HEK293 (cell line): ENCODE results near the gene PHAF1.

Experiments
- CTCF ChIA-PET: fragments of 350-600 bp; formaldehyde crosslinking; extraction: SDS; loops from one replicate; lab custom pipeline; 2021; ENCODE audit warnings: antibody characterized with exemption; lab: Yijun Ruan, JAX
- POLR2A ChIA-PET: fragments of 300-600 bp; formaldehyde crosslinking; extraction: SDS; loops from one replicate; lab custom pipeline; 2020; ENCODE audit warnings: antibody characterized with exemption, inconsistent platforms; lab: Yijun Ruan, JAX
- H3K27ac ChIP-seq: fragments of 200-500 bp; sonication (Bioruptor generic); 2 replicates; pipeline ENCODE4 v1.5.1; 2014; ENCODE audit warnings: low read depth, low read length, control low read depth, inconsistent platforms; ENCODE audit errors: extremely low read depth
- H3K36me3 ChIP-seq, 2 experiments: fragments of 200-500 bp in 1 of 2; sonication (Bioruptor generic) in 1 of 2; 1 replicate in 1 of 2; 2 replicates in 1 of 2; pipeline ENCODE4 v1.5.1; 2014 to 2017; ENCODE audit warnings: inconsistent platforms in 2 of 2, low read length in 2 of 2; ENCODE audit not compliant: control insufficient read depth in 2 of 2, insufficient read depth in 1 of 2
- H3K4me1 ChIP-seq: fragments of 200-500 bp; sonication (Bioruptor generic); 2 replicates; pipeline ENCODE4 v1.5.1; 2014; ENCODE audit warnings: mild to moderate bottlenecking, low read length, inconsistent platforms; ENCODE audit not compliant: control insufficient read depth, insufficient read depth
- H3K4me3 ChIP-seq: 2 replicates; pipeline ENCODE4 v1.5.1; 2011; ENCODE audit warnings: low read depth, mild to moderate bottlenecking, control low read depth, low read length, moderate library complexity
- H3K9me3 ChIP-seq: fragments of 200-500 bp; sonication (Bioruptor generic); 2 replicates; pipeline ENCODE4 v1.5.1; 2014; ENCODE audit warnings: low read depth, low read length, inconsistent platforms; ENCODE audit not compliant: control insufficient read depth, insufficient read depth
- GLIS2 ChIP-seq: fragments of 450-650 bp; formaldehyde crosslinking; IDR thresholded peaks from 2 replicates; pipeline ENCODE4 v1.5.1; 2016; ENCODE audit warnings: missing biosample characterization, missing genetic modification characterization
- KLF7 ChIP-seq: fragments of 450-650 bp; formaldehyde crosslinking; IDR thresholded peaks from 2 replicates; pipeline ENCODE4 v1.5.1; 2016; ENCODE audit warnings: missing biosample characterization, missing genetic modification characterization, borderline replicate concordance
- PATZ1 ChIP-seq: fragments of 450-650 bp; formaldehyde crosslinking; IDR thresholded peaks from 2 replicates; pipeline ENCODE4 v1.5.1; 2016; ENCODE audit warnings: missing biosample characterization, missing genetic modification characterization
- ZNF324 ChIP-seq: fragments of 450-650 bp; formaldehyde crosslinking; IDR thresholded peaks from 2 replicates; pipeline ENCODE4 v1.5.1; 2016; ENCODE audit warnings: missing biosample characterization, missing genetic modification characterization
- ZNF362 ChIP-seq: fragments of 450-650 bp; formaldehyde crosslinking; IDR thresholded peaks from 2 replicates; pipeline ENCODE4 v1.5.1; 2016; ENCODE audit warnings: missing biosample characterization, missing genetic modification characterization
- ZNF518A ChIP-seq: fragments of 450-650 bp; formaldehyde crosslinking; conservative IDR thresholded peaks from 2 replicates; pipeline ENCODE4 v1.5.1; 2016; ENCODE audit warnings: low read depth, missing biosample characterization, missing genetic modification characterization
- ZNF624 ChIP-seq: fragments of 450-650 bp; formaldehyde crosslinking; IDR thresholded peaks from 2 replicates; pipeline ENCODE4 v1.5.1; 2017; ENCODE audit warnings: missing biosample characterization, missing genetic modification characterization
- ZNF747 ChIP-seq: fragments of 450-650 bp; formaldehyde crosslinking; IDR thresholded peaks from 2 replicates; pipeline ENCODE4 v1.5.1; 2016; ENCODE audit warnings: missing biosample characterization, missing genetic modification characterization
- TF ChIP-seq, protein P1 (sequence below): fragments of 450-650 bp; formaldehyde crosslinking; conservative IDR thresholded peaks from 2 replicates; pipeline ENCODE4 v1.5.1; 2016; ENCODE audit warnings: low read depth, missing biosample characterization, missing genetic modification characterization
- TF ChIP-seq, protein P2 (sequence below): fragments of 450-650 bp; formaldehyde crosslinking; IDR thresholded peaks from 2 replicates; pipeline ENCODE4 v1.5.1; 2017; ENCODE audit warnings: missing biosample characterization, missing genetic modification characterization

The PHAF1 gene

DNA sequence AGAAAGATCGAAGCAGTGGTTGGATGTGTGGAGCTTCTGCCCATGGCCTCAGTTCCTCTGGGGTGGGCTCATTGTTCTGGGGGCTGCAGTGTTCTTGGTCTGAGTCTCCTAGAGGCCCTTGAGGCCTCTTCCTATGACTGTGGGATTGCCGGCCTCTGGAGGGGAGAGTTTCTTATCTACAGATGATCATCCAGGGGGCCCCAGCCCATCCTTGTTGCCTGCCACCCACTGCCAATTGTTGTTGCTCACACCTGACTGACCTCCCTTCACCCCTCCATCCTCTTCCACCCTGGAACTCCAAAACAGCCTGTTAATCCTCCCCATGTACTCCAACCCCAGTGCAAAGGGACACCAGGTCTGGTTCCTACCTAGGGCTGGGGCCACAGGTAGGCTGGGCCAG, 35.2 kb downstream of the PHAF1 start (continued):
- TF ChIP-seq ZNF362 (tag by site-specific recombination) (no peak), ZNF747 (tag by site-specific recombination) (no peak), GLIS2 (tag by site-specific recombination) (no peak), ZNF324 (tag by site-specific recombination) (no peak)
- TF ChIP-seq, protein P1, sequence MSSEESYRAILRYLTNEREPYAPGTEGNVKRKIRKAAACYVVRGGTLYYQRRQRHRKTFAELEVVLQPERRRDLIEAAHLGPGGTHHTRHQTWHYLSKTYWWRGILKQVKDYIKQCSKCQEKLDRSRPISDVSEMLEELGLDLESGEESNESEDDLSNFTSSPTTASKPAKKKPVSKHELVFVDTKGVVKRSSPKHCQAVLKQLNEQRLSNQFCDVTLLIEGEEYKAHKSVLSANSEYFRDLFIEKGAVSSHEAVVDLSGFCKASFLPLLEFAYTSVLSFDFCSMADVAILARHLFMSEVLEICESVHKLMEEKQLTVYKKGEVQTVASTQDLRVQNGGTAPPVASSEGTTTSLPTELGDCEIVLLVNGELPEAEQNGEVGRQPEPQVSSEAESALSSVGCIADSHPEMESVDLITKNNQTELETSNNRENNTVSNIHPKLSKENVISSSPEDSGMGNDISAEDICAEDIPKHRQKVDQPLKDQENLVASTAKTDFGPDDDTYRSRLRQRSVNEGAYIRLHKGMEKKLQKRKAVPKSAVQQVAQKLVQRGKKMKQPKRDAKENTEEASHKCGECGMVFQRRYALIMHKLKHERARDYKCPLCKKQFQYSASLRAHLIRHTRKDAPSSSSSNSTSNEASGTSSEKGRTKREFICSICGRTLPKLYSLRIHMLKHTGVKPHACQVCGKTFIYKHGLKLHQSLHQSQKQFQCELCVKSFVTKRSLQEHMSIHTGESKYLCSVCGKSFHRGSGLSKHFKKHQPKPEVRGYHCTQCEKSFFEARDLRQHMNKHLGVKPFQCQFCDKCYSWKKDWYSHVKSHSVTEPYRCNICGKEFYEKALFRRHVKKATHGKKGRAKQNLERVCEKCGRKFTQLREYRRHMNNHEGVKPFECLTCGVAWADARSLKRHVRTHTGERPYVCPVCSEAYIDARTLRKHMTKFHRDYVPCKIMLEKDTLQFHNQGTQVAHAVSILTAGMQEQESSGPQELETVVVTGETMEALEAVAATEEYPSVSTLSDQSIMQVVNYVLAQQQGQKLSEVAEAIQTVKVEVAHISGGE (tag by site-specific recombination), result no peak
- TF ChIP-seq, all 188 proteins: peak for 0

DNA sequence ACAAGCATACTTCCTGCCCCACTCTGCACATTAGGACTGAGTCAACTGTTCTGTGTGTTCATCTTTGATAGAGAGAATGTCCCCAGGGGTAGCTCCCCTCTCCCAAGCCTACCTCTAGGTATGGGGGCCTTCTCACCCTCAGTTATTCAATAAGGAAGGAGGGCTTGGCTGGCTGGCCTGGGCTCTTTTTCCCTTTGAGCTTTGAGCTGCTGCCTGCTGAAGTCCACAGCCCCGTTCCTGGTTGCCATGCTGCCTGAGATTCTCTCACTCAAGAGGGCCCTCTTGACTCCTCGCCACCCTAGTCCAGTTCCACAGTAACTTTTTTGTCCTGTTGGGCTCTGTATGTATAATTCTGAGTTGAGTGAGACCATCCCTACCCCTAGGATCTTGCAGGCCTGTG, 36.0 kb downstream of the PHAF1 start:
- ChIA-PET CTCF (interaction anchor here (3.1 kb wide), 1 partner anchor 10 kb away, joined by 10 read pairs; no protein-coding TSS in a partner anchor), POLR2A (no interaction called here)
- Histone ChIP-seq H3K36me3 (peaks cover 8 to 88% of the 10 kb centered on the region in 2 experiments; a peak in 2 of 3 replicates), H3K27ac (no peak overlapping the region), H3K9me3 (no peaks in the 10 kb centered on the region), H3K4me1 (no peaks in the 10 kb centered on the region), H3K4me3 (no peak overlapping the region)
- TF ChIP-seq ZNF518A (tag by site-specific recombination) (no peak), PATZ1 (no peak), KLF7 (tag by site-specific recombination) (no peak), ZNF624 (tag by site-specific recombination) (no peak)
- TF ChIP-seq, protein P2, sequence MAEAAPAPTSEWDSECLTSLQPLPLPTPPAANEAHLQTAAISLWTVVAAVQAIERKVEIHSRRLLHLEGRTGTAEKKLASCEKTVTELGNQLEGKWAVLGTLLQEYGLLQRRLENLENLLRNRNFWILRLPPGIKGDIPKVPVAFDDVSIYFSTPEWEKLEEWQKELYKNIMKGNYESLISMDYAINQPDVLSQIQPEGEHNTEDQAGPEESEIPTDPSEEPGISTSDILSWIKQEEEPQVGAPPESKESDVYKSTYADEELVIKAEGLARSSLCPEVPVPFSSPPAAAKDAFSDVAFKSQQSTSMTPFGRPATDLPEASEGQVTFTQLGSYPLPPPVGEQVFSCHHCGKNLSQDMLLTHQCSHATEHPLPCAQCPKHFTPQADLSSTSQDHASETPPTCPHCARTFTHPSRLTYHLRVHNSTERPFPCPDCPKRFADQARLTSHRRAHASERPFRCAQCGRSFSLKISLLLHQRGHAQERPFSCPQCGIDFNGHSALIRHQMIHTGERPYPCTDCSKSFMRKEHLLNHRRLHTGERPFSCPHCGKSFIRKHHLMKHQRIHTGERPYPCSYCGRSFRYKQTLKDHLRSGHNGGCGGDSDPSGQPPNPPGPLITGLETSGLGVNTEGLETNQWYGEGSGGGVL (tag by site-specific recombination), result no peak
